HEK293T (cell line): ENCODE results near the gene C20orf141.

Source experiments
- BHLHE40 ChIP-seq: fragments of 450-650 bp; IDR thresholded peaks from 2 replicates; pipeline ENCODE4 v1.6.1; 2016; ENCODE audit warnings: mild to moderate bottlenecking, moderate library complexity, borderline replicate concordance
- ELF4 ChIP-seq: fragments of 450-650 bp; IDR thresholded peaks from 2 replicates; pipeline ENCODE4 v1.6.1; 2017; ENCODE audit warnings: antibody characterized with exemption

- TF ChIP-seq ELF4, result no peak
- TF ChIP-seq BHLHE40, result no peak
Measured at GRCh38 chr20:2825761-2826160, 11.0 kb downstream of the C20orf141 start.
